22Rv1 (cell line): ENCODE measurements around the gene NOX3.

Experiments
- H3K27ac ChIP-seq: fragments of 450-650 bp; 2 replicates; pipeline ENCODE4 v1.5.1; 2017
- ZFX ChIP-seq: fragments of 450-650 bp; IDR thresholded peaks from 2 replicates; pipeline ENCODE4 v1.6.1; 2017; ENCODE audit warnings: antibody characterized with exemption, borderline replicate concordance
- TF ChIP-seq, protein P1 (sequence below): fragments of 450-650 bp; IDR thresholded peaks from 2 replicates; pipeline ENCODE4 v1.5.1; 2017; ENCODE audit warnings: mild to moderate bottlenecking

NOX3 gene

DNA sequence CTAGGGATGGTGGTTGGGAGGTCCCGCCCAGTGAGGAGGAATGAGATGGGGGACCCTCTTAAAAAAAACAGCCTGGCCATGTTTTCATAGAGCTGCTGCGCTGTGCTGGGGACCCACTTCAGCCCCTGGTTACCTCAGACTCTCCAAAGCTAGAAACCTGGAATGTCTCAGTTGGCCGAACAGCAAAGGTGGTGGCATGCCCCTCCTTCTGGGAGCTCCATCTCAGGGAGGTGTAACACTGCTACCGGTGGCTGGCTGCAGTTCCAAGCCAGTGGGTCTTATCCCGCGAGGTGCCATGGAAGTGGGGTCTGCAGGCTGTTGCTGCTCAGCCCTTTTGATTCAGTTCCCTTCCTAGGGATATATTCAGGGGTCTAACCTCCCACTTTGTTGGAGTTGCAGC, 105.7 kb downstream of the NOX3 start:
- no peak overlapping the region for H3K27ac ChIP-seq

DNA sequence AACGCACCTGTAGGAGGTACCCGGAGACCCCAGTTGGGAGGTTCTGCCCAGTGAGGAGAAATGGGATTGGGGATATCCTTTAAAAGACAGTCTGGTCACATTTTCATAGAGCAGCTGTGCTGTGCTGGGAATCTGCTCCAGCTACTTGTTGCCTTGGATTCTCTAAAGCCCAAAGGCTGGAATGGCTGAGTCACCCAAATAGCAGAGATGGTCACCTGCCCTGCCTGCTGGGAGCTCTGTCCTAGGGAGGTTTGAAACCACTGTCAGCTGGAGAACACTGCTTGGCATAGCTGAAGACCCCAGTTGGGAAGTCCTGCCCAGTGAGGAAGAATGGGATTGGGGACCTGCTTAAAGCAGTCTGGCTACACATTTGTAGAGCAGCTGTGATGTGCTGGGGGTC, 106.5 kb downstream of the NOX3 start:
- H3K27ac ChIP-seq, result no peak overlapping the region
- no peak for TF ChIP-seq ZFX
- TF ChIP-seq, protein P1, sequence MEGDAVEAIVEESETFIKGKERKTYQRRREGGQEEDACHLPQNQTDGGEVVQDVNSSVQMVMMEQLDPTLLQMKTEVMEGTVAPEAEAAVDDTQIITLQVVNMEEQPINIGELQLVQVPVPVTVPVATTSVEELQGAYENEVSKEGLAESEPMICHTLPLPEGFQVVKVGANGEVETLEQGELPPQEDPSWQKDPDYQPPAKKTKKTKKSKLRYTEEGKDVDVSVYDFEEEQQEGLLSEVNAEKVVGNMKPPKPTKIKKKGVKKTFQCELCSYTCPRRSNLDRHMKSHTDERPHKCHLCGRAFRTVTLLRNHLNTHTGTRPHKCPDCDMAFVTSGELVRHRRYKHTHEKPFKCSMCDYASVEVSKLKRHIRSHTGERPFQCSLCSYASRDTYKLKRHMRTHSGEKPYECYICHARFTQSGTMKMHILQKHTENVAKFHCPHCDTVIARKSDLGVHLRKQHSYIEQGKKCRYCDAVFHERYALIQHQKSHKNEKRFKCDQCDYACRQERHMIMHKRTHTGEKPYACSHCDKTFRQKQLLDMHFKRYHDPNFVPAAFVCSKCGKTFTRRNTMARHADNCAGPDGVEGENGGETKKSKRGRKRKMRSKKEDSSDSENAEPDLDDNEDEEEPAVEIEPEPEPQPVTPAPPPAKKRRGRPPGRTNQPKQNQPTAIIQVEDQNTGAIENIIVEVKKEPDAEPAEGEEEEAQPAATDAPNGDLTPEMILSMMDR, result no peak

More for the DNA sequence above, 105.7 kb downstream of the NOX3 start:
- TF ChIP-seq, protein P1, result no peak
- no peak for TF ChIP-seq ZFX

DNA sequence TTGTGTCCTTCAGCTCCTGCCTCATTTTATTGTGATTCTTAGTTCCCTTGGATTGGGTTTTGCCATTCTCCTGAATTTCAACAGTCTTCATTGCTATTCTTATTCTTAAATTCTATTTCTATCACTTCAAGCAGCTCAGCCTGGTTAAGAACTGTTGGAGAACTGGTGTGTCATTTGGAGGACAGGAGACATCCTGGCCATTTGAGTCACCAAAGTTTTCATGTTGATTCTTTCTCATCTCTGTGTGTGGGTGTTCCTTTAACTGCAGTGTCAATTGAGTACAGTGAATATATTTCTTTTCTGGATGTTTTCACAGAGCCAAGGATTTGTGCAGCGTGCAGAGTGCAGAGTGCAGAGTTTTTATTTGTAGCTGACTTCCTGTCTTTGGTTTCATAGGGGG, 107.8 kb downstream of the NOX3 start:
- no peak overlapping the region for H3K27ac ChIP-seq
- TF ChIP-seq, protein P1, result no peak
- TF ChIP-seq ZFX, result no peak

DNA sequence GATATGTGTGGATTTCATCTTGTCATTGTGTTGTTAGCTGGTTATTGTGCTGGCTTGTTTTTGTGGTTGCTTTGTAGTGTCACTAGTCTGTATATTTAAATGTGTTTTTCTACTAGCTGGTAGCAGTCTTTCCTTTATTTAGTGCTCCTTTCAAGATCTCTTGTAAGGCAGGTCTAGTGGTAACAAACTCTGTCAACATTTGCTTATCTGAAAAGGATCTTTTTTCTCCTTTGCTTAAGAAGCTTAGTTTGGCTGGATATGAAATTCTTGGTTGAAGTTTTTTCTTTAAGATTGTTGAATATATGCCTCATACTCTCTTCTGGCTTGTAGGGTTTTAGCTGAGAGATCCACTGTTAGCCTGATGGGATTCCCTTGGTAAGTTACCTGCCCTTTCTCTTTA, 108.7 kb downstream of the NOX3 start:
- TF ChIP-seq ZFX, result no peak
- TF ChIP-seq, protein P1, result no peak
- no peak overlapping the region for H3K27ac ChIP-seq
